HepG2 (cell line): ENCODE results near the gene CDK2. TPM values are rescaled to one million over a fixed set of nuclear protein-coding genes. Genes with fewer than 3 reads are reported as not detected.

ENCODE experiments used
- GFI1 ChIP-seq: sonication (generic); formaldehyde crosslinking; IDR thresholded peaks from 2 replicates; pipeline ENCODE4 v1.5.0; 2020; ENCODE audit warnings: missing genetic modification reagents, mild to moderate bottlenecking, borderline replicate concordance
- POGZ ChIP-seq: sonication (generic); formaldehyde crosslinking; IDR thresholded peaks from 2 replicates; pipeline ENCODE4 v1.4.0; 2020; ENCODE audit warnings: mild to moderate bottlenecking, missing genetic modification reagents
- PRDM15 ChIP-seq: sonication (generic); formaldehyde crosslinking; IDR thresholded peaks from 2 replicates; pipeline ENCODE4 v1.4.0; 2020; ENCODE audit warnings: missing genetic modification reagents
- SMAD1 ChIP-seq: sonication (generic); formaldehyde crosslinking; IDR thresholded peaks from 2 replicates; pipeline ENCODE4 v1.4.0; 2020; ENCODE audit warnings: missing genetic modification reagents, low read depth, mild to moderate bottlenecking, borderline replicate concordance
- ZFX ChIP-seq: sonication (generic); formaldehyde crosslinking; IDR thresholded peaks from 2 replicates; pipeline ENCODE4 v1.4.0; 2020; ENCODE audit warnings: mild to moderate bottlenecking, low read depth, missing genetic modification reagents, moderate library complexity
- ZFYVE20 ChIP-seq: sonication (generic); formaldehyde crosslinking; IDR thresholded peaks from 2 replicates; pipeline ENCODE4 v1.8.0; 2023; ENCODE audit warnings: low read depth, mild to moderate bottlenecking, moderate library complexity, missing genetic modification reagents, borderline replicate concordance
- ZNF772 ChIP-seq: sonication (generic); formaldehyde crosslinking; IDR thresholded peaks from 2 replicates; pipeline ENCODE4 v1.5.0; 2020; ENCODE audit warnings: mild to moderate bottlenecking, missing genetic modification reagents
- ZNF790 ChIP-seq: sonication (generic); formaldehyde crosslinking; IDR thresholded peaks from 2 replicates; pipeline ENCODE4 v1.8.0; 2022; ENCODE audit warnings: missing genetic modification reagents, mild to moderate bottlenecking, borderline replicate concordance
- polyA plus RNA-seq, 8 experiments: library from polyadenylated mRNA; depleted of rRNA in 3 of 8; stranded (reverse) in 7 of 8; unstranded in 1 of 8; fragments of >200 nt; fragmentation: Illumina TruSeq in 4 of 8; extraction: Trizol in 4 of 8; gene quantifications; 2 replicates each; pipeline versions ENCODE4 v1.2.1 to v1.2.3, GENCODE V29; 2011 to 2016; ENCODE audit warnings: low read depth in 4 of 8, missing spikeins in 1 of 8, mixed read lengths in 1 of 8; ENCODE audit not compliant: insufficient read depth in 1 of 8
- total RNA-seq, 5 experiments: library from RNA; depleted of rRNA; stranded (reverse); fragments of >200 nt; fragmentation: Illumina TruSeq; extraction: Trizol; gene quantifications; 2 replicates each; pipeline ENCODE4 v1.2.3, GENCODE V29; 2016; ENCODE audit warnings: low read depth in 1 of 5

The CDK2 gene
- total and polyA plus RNA-seq, 2 of the 13 experiments (the other 11 are each of a cell fraction or from before 2014, with no cell fraction given): 47.5 to 52.6 TPM

DNA sequence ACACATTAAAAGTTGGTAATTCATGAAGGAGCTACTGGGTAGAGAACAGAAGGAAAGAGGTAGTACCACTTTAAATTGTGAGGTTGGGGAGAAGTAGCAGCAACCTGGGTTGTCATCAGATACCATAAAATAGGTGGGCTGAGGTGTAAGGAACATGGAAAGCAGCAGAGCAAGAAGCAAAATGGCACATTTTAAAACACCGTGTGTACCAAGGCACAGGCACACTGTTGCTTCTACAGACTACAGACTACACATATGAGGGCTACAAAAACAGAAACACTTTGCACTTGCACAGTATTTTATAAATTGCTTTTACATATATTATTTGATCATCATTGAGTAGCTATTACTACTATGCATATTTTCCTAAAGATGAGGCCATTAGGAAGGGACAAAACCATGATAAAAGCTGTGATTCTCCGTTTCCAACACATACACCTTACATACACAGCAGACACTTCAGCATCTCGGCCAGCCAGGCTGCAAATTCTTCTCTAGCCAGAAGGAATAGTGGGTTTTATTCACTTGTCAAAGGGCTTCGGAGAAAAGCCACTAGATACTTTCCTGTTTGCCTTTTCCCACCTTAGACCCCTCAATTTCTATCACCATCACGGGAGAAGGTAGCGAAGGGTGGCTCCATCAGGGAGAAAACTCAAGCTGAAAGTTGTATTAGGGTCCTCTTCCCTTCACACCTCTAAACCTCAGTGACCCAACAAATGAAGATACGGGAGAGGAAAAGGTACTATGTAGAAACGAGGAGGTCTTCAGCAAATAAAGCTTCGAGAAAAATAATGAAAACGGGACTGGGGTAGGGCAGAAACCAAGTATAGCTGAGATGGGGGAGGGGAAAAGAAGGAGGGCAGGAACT is 40.5 kb upstream of the CDK2 start (continued):
- 0 out of 2 replicates have a peak, but pooled peaks have one; percentile 28 for TF ChIP-seq ZNF772 (CRISPR knock-in tag)
- no peak for TF ChIP-seq SMAD1 (CRISPR knock-in tag)
- TF ChIP-seq ZNF790 (CRISPR knock-in tag): no peak
- no peak for TF ChIP-seq ZFX (CRISPR knock-in tag)
- TF ChIP-seq PRDM15 (CRISPR knock-in tag): no peak
- no peak for TF ChIP-seq POGZ
- no peak for TF ChIP-seq ZFYVE20 (CRISPR knock-in tag)
- no peak for TF ChIP-seq GFI1 (CRISPR knock-in tag)
